Measurements from ENCODE around the gene DYRK4. TPM values are rescaled to one million over a fixed set of nuclear protein-coding genes. Genes with fewer than 3 reads are reported as not detected.
A peak's percentile ranks its signal among the peaks of the same experiment; 100 is the strongest.

DYRK4 gene
- total and polyA plus RNA-seq, 2 of the 8 experiments (the other 6 are each of a cell fraction or from before 2014, with no cell fraction given), result 10.5 to 11.4 TPM

DNA sequence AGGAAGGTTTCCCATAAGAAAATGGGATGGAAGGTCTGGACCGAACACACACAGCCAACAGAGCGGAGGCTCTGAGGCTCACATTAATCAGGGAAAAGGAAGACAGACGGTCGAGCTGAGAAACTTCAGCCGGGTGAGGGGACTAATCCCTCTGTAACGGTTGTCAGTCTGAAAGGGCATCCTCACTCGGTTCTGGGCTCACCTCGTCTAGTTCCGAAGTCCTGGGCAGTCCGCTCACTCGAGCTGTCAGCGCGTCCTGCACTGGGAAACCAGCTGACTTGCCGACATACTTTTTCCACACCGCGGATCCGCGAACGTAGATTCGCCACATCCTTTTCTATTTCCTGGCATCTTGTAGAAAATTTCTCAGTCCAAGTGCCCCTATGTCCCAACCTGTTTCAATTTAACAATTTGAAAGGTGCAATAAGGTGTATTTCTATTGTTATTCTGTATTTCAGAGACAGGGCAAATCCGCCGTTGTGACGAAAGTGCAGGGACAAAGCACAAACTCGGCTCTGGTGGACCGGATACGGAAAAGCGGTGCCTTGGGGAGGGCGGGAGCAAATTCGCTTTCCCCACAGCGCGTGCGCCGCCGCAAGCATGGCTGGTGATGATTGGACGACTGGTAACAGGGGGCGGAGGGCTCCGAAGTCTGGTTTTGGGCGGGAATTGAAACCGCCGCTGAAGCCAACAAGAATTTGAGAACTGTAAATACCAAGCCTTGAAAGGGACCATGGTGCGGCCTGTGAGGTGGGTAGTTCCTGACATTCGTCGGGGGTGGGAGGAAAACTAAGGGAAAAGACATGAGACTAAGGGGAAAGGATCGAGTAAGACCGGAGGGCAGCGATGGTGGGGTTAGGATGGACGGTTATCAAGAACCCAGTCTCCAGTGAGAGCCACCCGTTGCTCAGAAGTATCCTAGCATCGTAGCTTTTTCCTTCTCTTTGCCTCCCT is 23.5 kb upstream of the DYRK4 start, which contains the start of gene RAD51AP1 (continued):
- TF ChIP-seq KDM5A (IDR thresholded peaks at IDR 0.05; ENCODE audit: low read length) (peak; percentile 52; the same call in 1 of the 2 replicates), SP4 (IDR thresholded peaks at IDR 0.05; ENCODE audit: low read length) (peak; percentile 89), PHF8 (conservative IDR thresholded peaks at IDR 0.05; ENCODE audit: low read depth, low read length) (peak; percentile 70), CEBPB (IDR thresholded peaks at IDR 0.05; ENCODE audit: low read depth, low read length) (no peak), KDM1A (IDR thresholded peaks at IDR 0.05; ENCODE audit: borderline replicate concordance, low read length) (0 out of 2 replicates have a peak, but pooled peaks have one; percentile 12), HDAC2 (IDR thresholded peaks at IDR 0.05; ENCODE audit: borderline replicate concordance in 1 of 2, low read depth in 2 of 2, low read length in 2 of 2) (peak in 1 of 2 experiments; percentile 97; a peak in 2 of 4 replicates), ATF2 (IDR thresholded peaks at IDR 0.05; ENCODE audit: low read length) (peak; percentile 85), SIN3A (conservative IDR thresholded peaks at IDR 0.05 in 1 of 2, IDR thresholded peaks at IDR 0.05 in 1 of 2; ENCODE audit: low read depth in 1 of 2, low read length in 2 of 2) (peak; percentile 98 to 100), YY1 (IDR thresholded peaks at IDR 0.05; ENCODE audit: low read depth, low read length) (0 out of 2 replicates have a peak, but pooled peaks have one; percentile 50), BCL11A (IDR thresholded peaks at IDR 0.05; ENCODE audit: low read depth in 2 of 2, low read length in 2 of 2) (no peak)
- TF ChIP-seq, protein P1, sequence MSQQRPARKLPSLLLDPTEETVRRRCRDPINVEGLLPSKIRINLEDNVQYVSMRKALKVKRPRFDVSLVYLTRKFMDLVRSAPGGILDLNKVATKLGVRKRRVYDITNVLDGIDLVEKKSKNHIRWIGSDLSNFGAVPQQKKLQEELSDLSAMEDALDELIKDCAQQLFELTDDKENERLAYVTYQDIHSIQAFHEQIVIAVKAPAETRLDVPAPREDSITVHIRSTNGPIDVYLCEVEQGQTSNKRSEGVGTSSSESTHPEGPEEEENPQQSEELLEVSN (IDR thresholded peaks at IDR 0.05), result peak; percentile 98

Measured in H1 (cell line).